GM12878 (cell line): Measurements from ENCODE around the gene LTV1. TPM values are rescaled to one million over a fixed set of nuclear protein-coding genes. Genes with fewer than 3 reads are reported as not detected.

Source experiments
- ATAC-seq: fragments of 200-7000 bp; cut with Tn5 transposase; 3 replicates; pipeline ENCODE4 v1.9.1; 2020; ENCODE audit warnings: mild to moderate bottlenecking, moderate library complexity
- BruUV-seq: library from RNA; stranded (reverse); fragments of 400-500 nt; replicated peaks from 2 replicates; lab custom pipeline; 2021; lab: Mats Ljungman, UMichigan
- CTCF ChIA-PET: fragments of 300-600 bp; sonication (Branson Sonifier 250); formaldehyde crosslinking; extraction: SDS; loops from one replicate; lab custom pipeline; 2021; ENCODE audit warnings: inconsistent platforms; lab: Yijun Ruan, JAX
- POLR2A ChIA-PET: fragments of 350-600 bp; formaldehyde crosslinking; extraction: SDS; loops from one replicate; lab custom pipeline; 2021; ENCODE audit warnings: inconsistent platforms; lab: Charles Lee
- RAD21 ChIA-PET: fragments of 300-600 bp; sonication (Branson Sonifier 250); formaldehyde crosslinking; loops from one replicate; lab custom pipeline; 2023; ENCODE audit warnings: antibody characterized with exemption; ENCODE audit not compliant: unreplicated experiment; lab: Charles Lee
- SMC1A ChIA-PET: fragments of 300-600 bp; sonication (Branson Sonifier 250); formaldehyde crosslinking; loops from one replicate; lab custom pipeline; 2023; ENCODE audit not compliant: unreplicated experiment, uncharacterized antibody; lab: Charles Lee
- DNase-seq: peaks from one replicate; pipeline ENCODE4 v3.0.0-alpha.2; 2011; ENCODE audit warnings: low read depth, low spot score
- FAIRE-seq: peaks from 3 replicates; lab custom pipeline; 2011; peaks lifted over from hg19 to GRCh38; lab: Jason Lieb, UNC
- H2AFZ ChIP-seq: 2 replicates; pipeline ENCODE4 v1.6.0; 2011; ENCODE audit warnings: low read depth, low read length, control low read depth; ENCODE audit not compliant: control insufficient read depth
- H3K27ac ChIP-seq: 2 replicates; pipeline ENCODE4 v1.5.1; 2011; ENCODE audit warnings: control low read depth; ENCODE audit not compliant: control insufficient read depth, insufficient read depth
- H3K27me3 ChIP-seq, 2 experiments: replicated peaks in 1 of 2; 2 replicates each; pipeline versions ENCODE4 v1.6.0 to v1.6.1; 2011; ENCODE audit warnings: low read length in 1 of 2; ENCODE audit not compliant: control insufficient read depth in 2 of 2, insufficient read depth in 2 of 2
- H3K36me3 ChIP-seq, 2 experiments: 2 replicates each; pipeline ENCODE4 v1.5.1; 2011; ENCODE audit warnings: low read length in 1 of 2; ENCODE audit not compliant: control insufficient read depth in 2 of 2, insufficient read depth in 2 of 2
- H3K4me1 ChIP-seq: 2 replicates; pipeline ENCODE4 v1.6.1; 2011; ENCODE audit warnings: mild to moderate bottlenecking, low read length, moderate library complexity, mixed read lengths; ENCODE audit not compliant: control insufficient read depth, insufficient read depth
- H3K4me2 ChIP-seq: 2 replicates; pipeline ENCODE4 v1.6.0; 2011; ENCODE audit warnings: control low read depth; ENCODE audit not compliant: control insufficient read depth, insufficient read depth
- H3K4me3 ChIP-seq: fragments of 200-600 bp; sonication (generic); 2 replicates; pipeline ENCODE4 v1.5.1; 2016
- H3K79me2 ChIP-seq: 2 replicates; pipeline ENCODE4 v1.6.0; 2011; ENCODE audit warnings: low read length; ENCODE audit not compliant: control insufficient read depth, insufficient read depth
- H3K9ac ChIP-seq: 2 replicates; pipeline ENCODE4 v1.8.0; 2011; ENCODE audit warnings: low read length, control low read depth, mixed read lengths; ENCODE audit not compliant: control insufficient read depth, insufficient read depth
- H3K9me3 ChIP-seq: replicated peaks from 3 replicates; pipeline ENCODE4 v1.5.1; 2011; ENCODE audit warnings: mild to moderate bottlenecking, low read length; ENCODE audit not compliant: control insufficient read depth, insufficient read depth
- H4K20me1 ChIP-seq: 2 replicates; pipeline ENCODE4 v1.6.0; 2011; ENCODE audit not compliant: control insufficient read depth, insufficient read depth
- CBX5 ChIP-seq: sonication (generic); IDR thresholded peaks from 2 replicates; pipeline ENCODE4 v1.6.1; 2016; ENCODE audit warnings: low read depth, moderate library complexity, mild to moderate bottlenecking, inconsistent platforms
- IRF4 ChIP-seq: IDR thresholded peaks from 2 replicates; pipeline ENCODE4 v1.6.1; 2011; ENCODE audit warnings: low read depth, low read length
- MTA3 ChIP-seq: IDR thresholded peaks from 2 replicates; pipeline ENCODE4 v1.6.1; 2012; ENCODE audit warnings: low read length, inconsistent platforms, borderline replicate concordance
- MYB ChIP-seq: fragments of 150-350 bp; IDR thresholded peaks from 2 replicates; pipeline ENCODE4 v1.6.1; 2014; ENCODE audit warnings: mild to moderate bottlenecking, low read depth, low read length, borderline replicate concordance
- NFYA ChIP-seq: IDR thresholded peaks from 2 replicates; pipeline ENCODE4 v1.6.1; 2011; ENCODE audit warnings: low read depth, mild to moderate bottlenecking, low read length, improper control_type of control experiment, borderline replicate concordance
- POLR2AphosphoS2 ChIP-seq: IDR thresholded peaks from 2 replicates; pipeline ENCODE4 v1.6.1; 2011; ENCODE audit warnings: low read depth, mild to moderate bottlenecking, low read length, improper control_type of control experiment, moderate library complexity
- RUNX3 ChIP-seq: IDR thresholded peaks from 2 replicates; pipeline ENCODE4 v1.6.1; 2012; ENCODE audit warnings: low read length, inconsistent platforms
- TAF1 ChIP-seq: IDR thresholded peaks from 2 replicates; pipeline ENCODE4 v1.6.1; 2011; ENCODE audit warnings: mild to moderate bottlenecking, low read depth, low read length, borderline replicate concordance
- ZNF207 ChIP-seq: fragments of 450-650 bp; IDR thresholded peaks from 2 replicates; pipeline ENCODE4 v1.6.1; 2014; ENCODE audit warnings: antibody characterized with exemption, mild to moderate bottlenecking, borderline replicate concordance
- WGBS: methylation state at CpG from one replicate; pipeline ENCODE4 v1.1.6; 2016; ENCODE audit warnings: low lambda C conversion rate; ENCODE audit not compliant: insufficient replicate concordance, insufficient coverage; ENCODE audit errors: missing lambda C conversion rate; 5-methylcytosine and 5-hydroxymethylcytosine counted together
- in situ Hi-C: fragments of 300-500 bp; cut with MboI; formaldehyde crosslinking; loops from 9 replicates; pipeline ENCODE4 v1.14.3; 2018; ENCODE audit warnings: mixed read lengths
- intact Hi-C: fragments of 100-400 bp; cut with micrococcal nuclease; formaldehyde crosslinking; loops from one replicate; pipeline ENCODE4 v1.14.2; 2022; ENCODE audit not compliant: unreplicated experiment
- polyA plus RNA-seq, 11 experiments: library from polyadenylated mRNA; depleted of rRNA in 4 of 11; unstranded in 6 of 11; stranded (reverse) in 5 of 11; fragments of >200 nt; fragmentation: Nextera tagmentation in 4 of 11; fragmentation: Illumina TruSeq in 1 of 11; extraction: Ambion mirVana in 4 of 11; extraction: Trizol in 1 of 11; gene quantifications; 1 replicate in 1 of 11; 2 replicates in 10 of 11; pipeline versions ENCODE4 v1.2.1 to v1.2.3, GENCODE V29; 2011 to 2016; ENCODE audit warnings: inconsistent platforms in 2 of 11, missing spikeins in 2 of 11, low read depth in 1 of 11
- total RNA-seq, 4 experiments: library from RNA; depleted of rRNA in 3 of 4; stranded (reverse); fragments of >200 nt in 3 of 4; fragmentation: Illumina TruSeq in 1 of 4; extraction: Trizol in 1 of 4; gene quantifications; 2 replicates each; pipeline versions ENCODE4 v1.2.1 to v1.2.3, GENCODE V29; 2013 to 2021
- TF ChIP-seq, protein P1 (sequence below): IDR thresholded peaks from 2 replicates; pipeline ENCODE4 v1.6.1; 2012; ENCODE audit warnings: mild to moderate bottlenecking, low read depth, low read length
- TF ChIP-seq, protein P2 (sequence below): fragments of 450-650 bp; IDR thresholded peaks from 2 replicates; pipeline ENCODE4 v1.6.1; 2016; ENCODE audit warnings: mild to moderate bottlenecking, moderate library complexity, borderline replicate concordance

LTV1 gene
- total and polyA plus RNA-seq, 10 of the 15 experiments (the other 5 are each of a cell fraction or from before 2014, with no cell fraction given) = 22.3 to 66.4 (median 52.0) TPM

DNA sequence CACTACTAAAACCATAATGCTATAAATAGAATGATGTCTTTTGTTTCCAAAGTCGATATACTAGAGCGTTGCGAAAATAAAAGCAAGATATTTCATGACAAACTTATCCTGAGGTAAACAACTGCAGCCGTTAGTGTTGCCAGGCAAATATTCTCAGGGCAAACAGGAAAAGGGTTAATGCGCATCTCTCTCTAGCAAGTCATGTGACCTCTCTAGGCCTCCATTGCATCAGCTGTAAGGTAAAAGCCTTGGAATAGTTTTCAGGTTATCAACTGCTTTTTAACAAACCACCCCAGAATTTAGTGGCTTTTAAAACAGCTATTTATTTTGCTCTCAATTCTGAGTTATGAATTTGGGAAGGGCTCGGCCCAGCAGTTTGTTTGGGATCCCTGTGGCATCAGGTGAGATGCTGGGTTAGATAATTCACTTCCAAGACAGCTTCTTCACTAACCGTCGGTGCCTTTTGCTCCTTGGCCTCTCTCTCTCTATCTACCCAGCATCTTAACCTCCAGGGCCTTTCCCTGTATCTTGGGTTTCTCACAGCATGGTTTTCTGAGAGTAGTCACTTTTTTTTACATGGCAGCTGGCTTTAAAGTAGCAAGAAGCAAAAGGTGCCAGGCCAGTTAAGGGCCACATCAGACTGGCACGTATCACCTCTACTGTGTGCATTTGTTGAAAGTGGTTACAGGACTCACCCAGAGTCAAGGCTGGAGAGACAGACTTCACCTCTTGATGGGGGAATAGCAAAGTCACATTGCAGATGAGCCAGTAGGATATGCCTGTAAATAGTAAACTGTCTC lies 39.2 kb upstream of the LTV1 start:
- TF ChIP-seq MTA3 = no peak
- TF ChIP-seq MYB = no peak
- TF ChIP-seq, protein P1, sequence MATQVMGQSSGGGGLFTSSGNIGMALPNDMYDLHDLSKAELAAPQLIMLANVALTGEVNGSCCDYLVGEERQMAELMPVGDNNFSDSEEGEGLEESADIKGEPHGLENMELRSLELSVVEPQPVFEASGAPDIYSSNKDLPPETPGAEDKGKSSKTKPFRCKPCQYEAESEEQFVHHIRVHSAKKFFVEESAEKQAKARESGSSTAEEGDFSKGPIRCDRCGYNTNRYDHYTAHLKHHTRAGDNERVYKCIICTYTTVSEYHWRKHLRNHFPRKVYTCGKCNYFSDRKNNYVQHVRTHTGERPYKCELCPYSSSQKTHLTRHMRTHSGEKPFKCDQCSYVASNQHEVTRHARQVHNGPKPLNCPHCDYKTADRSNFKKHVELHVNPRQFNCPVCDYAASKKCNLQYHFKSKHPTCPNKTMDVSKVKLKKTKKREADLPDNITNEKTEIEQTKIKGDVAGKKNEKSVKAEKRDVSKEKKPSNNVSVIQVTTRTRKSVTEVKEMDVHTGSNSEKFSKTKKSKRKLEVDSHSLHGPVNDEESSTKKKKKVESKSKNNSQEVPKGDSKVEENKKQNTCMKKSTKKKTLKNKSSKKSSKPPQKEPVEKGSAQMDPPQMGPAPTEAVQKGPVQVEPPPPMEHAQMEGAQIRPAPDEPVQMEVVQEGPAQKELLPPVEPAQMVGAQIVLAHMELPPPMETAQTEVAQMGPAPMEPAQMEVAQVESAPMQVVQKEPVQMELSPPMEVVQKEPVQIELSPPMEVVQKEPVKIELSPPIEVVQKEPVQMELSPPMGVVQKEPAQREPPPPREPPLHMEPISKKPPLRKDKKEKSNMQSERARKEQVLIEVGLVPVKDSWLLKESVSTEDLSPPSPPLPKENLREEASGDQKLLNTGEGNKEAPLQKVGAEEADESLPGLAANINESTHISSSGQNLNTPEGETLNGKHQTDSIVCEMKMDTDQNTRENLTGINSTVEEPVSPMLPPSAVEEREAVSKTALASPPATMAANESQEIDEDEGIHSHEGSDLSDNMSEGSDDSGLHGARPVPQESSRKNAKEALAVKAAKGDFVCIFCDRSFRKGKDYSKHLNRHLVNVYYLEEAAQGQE = no peak
- TF ChIP-seq TAF1 = no peak
- TF ChIP-seq, protein P2, sequence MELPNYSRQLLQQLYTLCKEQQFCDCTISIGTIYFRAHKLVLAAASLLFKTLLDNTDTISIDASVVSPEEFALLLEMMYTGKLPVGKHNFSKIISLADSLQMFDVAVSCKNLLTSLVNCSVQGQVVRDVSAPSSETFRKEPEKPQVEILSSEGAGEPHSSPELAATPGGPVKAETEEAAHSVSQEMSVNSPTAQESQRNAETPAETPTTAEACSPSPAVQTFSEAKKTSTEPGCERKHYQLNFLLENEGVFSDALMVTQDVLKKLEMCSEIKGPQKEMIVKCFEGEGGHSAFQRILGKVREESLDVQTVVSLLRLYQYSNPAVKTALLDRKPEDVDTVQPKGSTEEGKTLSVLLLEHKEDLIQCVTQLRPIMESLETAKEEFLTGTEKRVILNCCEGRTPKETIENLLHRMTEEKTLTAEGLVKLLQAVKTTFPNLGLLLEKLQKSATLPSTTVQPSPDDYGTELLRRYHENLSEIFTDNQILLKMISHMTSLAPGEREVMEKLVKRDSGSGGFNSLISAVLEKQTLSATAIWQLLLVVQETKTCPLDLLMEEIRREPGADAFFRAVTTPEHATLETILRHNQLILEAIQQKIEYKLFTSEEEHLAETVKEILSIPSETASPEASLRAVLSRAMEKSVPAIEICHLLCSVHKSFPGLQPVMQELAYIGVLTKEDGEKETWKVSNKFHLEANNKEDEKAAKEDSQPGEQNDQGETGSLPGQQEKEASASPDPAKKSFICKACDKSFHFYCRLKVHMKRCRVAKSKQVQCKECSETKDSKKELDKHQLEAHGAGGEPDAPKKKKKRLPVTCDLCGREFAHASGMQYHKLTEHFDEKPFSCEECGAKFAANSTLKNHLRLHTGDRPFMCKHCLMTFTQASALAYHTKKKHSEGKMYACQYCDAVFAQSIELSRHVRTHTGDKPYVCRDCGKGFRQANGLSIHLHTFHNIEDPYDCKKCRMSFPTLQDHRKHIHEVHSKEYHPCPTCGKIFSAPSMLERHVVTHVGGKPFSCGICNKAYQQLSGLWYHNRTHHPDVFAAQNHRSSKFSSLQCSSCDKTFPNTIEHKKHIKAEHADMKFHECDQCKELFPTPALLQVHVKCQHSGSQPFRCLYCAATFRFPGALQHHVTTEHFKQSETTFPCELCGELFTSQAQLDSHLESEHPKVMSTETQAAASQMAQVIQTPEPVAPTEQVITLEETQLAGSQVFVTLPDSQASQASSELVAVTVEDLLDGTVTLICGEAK = no peak
- no peak for TF ChIP-seq CBX5
- TF ChIP-seq RUNX3 = no peak
- TF ChIP-seq IRF4 = no peak
- TF ChIP-seq POLR2AphosphoS2 = no peak
- no peak for TF ChIP-seq NFYA
- no peak for TF ChIP-seq ZNF207
- in situ Hi-C loops (no loop called here), intact Hi-C loops (no loop called here)
- Histone ChIP-seq H3K36me3 (no peaks in the 10 kb centered on the region), H3K27me3 (no peaks in the 10 kb centered on the region), H3K4me1 (no peaks in the 10 kb centered on the region), H3K4me2 (no peak overlapping the region), H3K79me2 (no peaks in the 10 kb centered on the region), H3K9ac (no peak overlapping the region), H2AFZ (no peak overlapping the region), H3K27ac (no peak overlapping the region), H3K4me3 (no peak overlapping the region), H3K9me3 (no peaks in the 10 kb centered on the region), H4K20me1 (no peaks in the 10 kb centered on the region)
- ATAC-seq = no peak
- SMC1A ChIA-PET = interaction anchor here (0.9 kb wide), 1 partner anchor 39 kb away, joined by 3 read pairs; the partner anchor contains the start of gene LTV1
- RAD21 ChIA-PET = no interaction called here
- CTCF ChIA-PET = no interaction called here
- DNase-seq = no peak
- FAIRE-seq = no peak
- BruUV-seq = no TSS peak
- 74% methylated on average over 9 of the region's 9 CpGs for WGBS
- POLR2A ChIA-PET = no interaction called here
